SU-DHL-6 (cell line): ENCODE data around the gene EFHD1.

Experiments
- H2AFZ ChIP-seq: fragments of 200-600 bp; sonication (generic); 2 replicates; pipeline ENCODE4 v1.6.1; 2014; ENCODE audit warnings: low read depth, mild to moderate bottlenecking, moderate library complexity, mixed read lengths, antibody characterized with exemption, low read length; ENCODE audit not compliant: severe bottlenecking
- H3F3A ChIP-seq: fragments of 200-600 bp; shearing (Covaris generic); 2 replicates; pipeline ENCODE4 v1.6.0; 2016; ENCODE audit warnings: antibody characterized with exemption, mild to moderate bottlenecking; ENCODE audit not compliant: insufficient read depth
- H3K27ac ChIP-seq: fragments of 200-600 bp; sonication (generic); 2 replicates; pipeline ENCODE4 v1.5.1; 2016; ENCODE audit warnings: low read depth, mild to moderate bottlenecking, low read length, moderate library complexity, mixed read lengths
- H3K27me3 ChIP-seq: fragments of 200-600 bp; sonication (generic), shearing (Covaris generic); 2 replicates; pipeline ENCODE4 v1.6.0; 2014; ENCODE audit warnings: mild to moderate bottlenecking, low read length
- H3K36me3 ChIP-seq: fragments of 200-600 bp; sonication (generic); 2 replicates; pipeline ENCODE4 v1.6.1; 2014; ENCODE audit warnings: mild to moderate bottlenecking, low read length, mixed read lengths
- H3K4me2 ChIP-seq: fragments of 300-600, 200-600 bp; shearing (Covaris generic), sonication (generic); 2 replicates; pipeline ENCODE4 v1.6.0; 2014; ENCODE audit warnings: low read length, low read depth, mild to moderate bottlenecking; ENCODE audit not compliant: poor library complexity, severe bottlenecking
- H3K4me3 ChIP-seq: fragments of 200-600 bp; sonication (generic); 2 replicates; pipeline ENCODE4 v1.5.1; 2014; ENCODE audit warnings: antibody characterized with exemption, low read length, mild to moderate bottlenecking, mixed read lengths; ENCODE audit not compliant: insufficient read depth, poor library complexity, severe bottlenecking
- H3K79me2 ChIP-seq: fragments of 200-600 bp; sonication (generic); 2 replicates; pipeline ENCODE4 v1.6.1; 2014; ENCODE audit warnings: mild to moderate bottlenecking, low read length, moderate library complexity; ENCODE audit not compliant: insufficient read depth
- H3K9ac ChIP-seq: fragments of 200-600 bp; sonication (generic); 2 replicates; pipeline ENCODE4 v1.7.0; 2014; ENCODE audit warnings: mild to moderate bottlenecking, low read length
- H3K9me2 ChIP-seq: fragments of 200-600 bp; sonication (generic); replicated peaks from 2 replicates; pipeline ENCODE4 v1.6.1; 2014; ENCODE audit warnings: low read length; ENCODE audit not compliant: insufficient read depth
- H3K9me3 ChIP-seq: fragments of 200-600 bp; sonication (generic); 2 replicates; pipeline ENCODE4 v1.6.1; 2014; ENCODE audit warnings: low read length, mixed read lengths; ENCODE audit not compliant: insufficient read depth
- H4K20me1 ChIP-seq: fragments of 200-600 bp; sonication (generic); 2 replicates; pipeline ENCODE4 v1.6.1; 2014; ENCODE audit warnings: low read depth, mild to moderate bottlenecking, antibody characterized with exemption, low read length, moderate library complexity, mixed read lengths
- CTCF ChIP-seq: fragments of 200-600 bp; sonication (generic); IDR thresholded peaks from one replicate; pipeline ENCODE4 v1.5.1; 2017; ENCODE audit warnings: antibody characterized with exemption, mild to moderate bottlenecking, low read length, moderate library complexity; ENCODE audit not compliant: insufficient read depth, poor library complexity, severe bottlenecking
- EZH2phosphoT487 ChIP-seq: fragments of 200-600 bp; sonication (generic), shearing (Covaris generic); conservative IDR thresholded peaks from 2 replicates; pipeline ENCODE4 v1.6.1; 2018; ENCODE audit warnings: mild to moderate bottlenecking, antibody characterized with exemption, low read length, moderate library complexity, mixed read lengths

The EFHD1 gene

GRCh38 chr2:232667989-232668583 lies 34.7 kb downstream of the EFHD1 start:
- H3K9ac ChIP-seq, result no peak overlapping the region
- no peaks in the 10 kb centered on the region for H4K20me1 ChIP-seq
- no peak overlapping the region for H3K4me2 ChIP-seq
- no peak overlapping the region for H3K27ac ChIP-seq
- no peaks in the 10 kb centered on the region for H3K27me3 ChIP-seq
- H3F3A ChIP-seq, result no peaks in the 10 kb centered on the region
- H3K4me3 ChIP-seq, result no peak overlapping the region
- H3K9me2 ChIP-seq, result no peaks in the 10 kb centered on the region
- no peaks in the 10 kb centered on the region for H3K79me2 ChIP-seq
- no peaks in the 10 kb centered on the region for H3K9me3 ChIP-seq
- no peaks in the 10 kb centered on the region for H3K36me3 ChIP-seq
- TF ChIP-seq CTCF, result no peak
- TF ChIP-seq EZH2phosphoT487, result no peak
- no peak overlapping the region for H2AFZ ChIP-seq

GRCh38 chr2:232668805-232669444 lies 35.5 kb downstream of the EFHD1 start:
- no peak overlapping the region for H2AFZ ChIP-seq
- no peaks in the 10 kb centered on the region for H3K9me2 ChIP-seq
- no peaks in the 10 kb centered on the region for H3F3A ChIP-seq
- TF ChIP-seq EZH2phosphoT487, result no peak
- TF ChIP-seq CTCF, result no peak
- no peak overlapping the region for H3K9ac ChIP-seq
- H3K27me3 ChIP-seq, result no peaks in the 10 kb centered on the region
- H4K20me1 ChIP-seq, result no peaks in the 10 kb centered on the region
- H3K79me2 ChIP-seq, result no peaks in the 10 kb centered on the region
- no peaks in the 10 kb centered on the region for H3K36me3 ChIP-seq
- H3K4me2 ChIP-seq, result no peak overlapping the region
- no peak overlapping the region for H3K4me3 ChIP-seq
- H3K27ac ChIP-seq, result no peak overlapping the region
- no peaks in the 10 kb centered on the region for H3K9me3 ChIP-seq

GRCh38 chr2:232672588-232672987 lies 39.2 kb downstream of the EFHD1 start:
- no peaks in the 10 kb centered on the region for H3K9me2 ChIP-seq
- H3K36me3 ChIP-seq, result no peaks in the 10 kb centered on the region
- TF ChIP-seq CTCF, result no peak
- TF ChIP-seq EZH2phosphoT487, result no peak
- H3K27me3 ChIP-seq, result no peaks in the 10 kb centered on the region
- H3K4me2 ChIP-seq, result no peak overlapping the region
- H3K9me3 ChIP-seq, result no peaks in the 10 kb centered on the region
- H3F3A ChIP-seq, result no peaks in the 10 kb centered on the region
- no peak overlapping the region for H3K4me3 ChIP-seq
- H4K20me1 ChIP-seq, result no peaks in the 10 kb centered on the region
- no peak overlapping the region for H2AFZ ChIP-seq
- no peak overlapping the region for H3K27ac ChIP-seq
- H3K79me2 ChIP-seq, result no peaks in the 10 kb centered on the region
- no peak overlapping the region for H3K9ac ChIP-seq
